ENCODE results near the gene MAP4K4.

MAP4K4 gene

DNA sequence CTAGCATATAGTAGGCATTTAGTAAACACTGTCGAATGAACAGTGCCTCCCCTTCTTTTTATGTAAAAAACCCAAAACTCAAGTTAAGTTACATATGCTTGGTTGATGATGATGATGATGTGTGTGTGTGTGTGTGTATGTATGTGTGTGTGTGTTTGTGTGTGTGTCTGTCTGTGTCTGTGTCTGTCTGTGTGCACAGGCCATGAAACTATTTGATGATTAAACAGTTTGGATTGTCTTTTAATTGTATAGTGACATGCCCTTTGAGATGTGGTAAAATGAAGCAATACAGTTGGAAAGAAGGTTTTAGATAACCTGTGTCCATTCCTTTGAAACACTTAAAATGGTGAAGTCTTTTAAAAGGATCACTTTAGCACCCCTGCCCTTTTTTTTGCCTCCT, 105.6 kb downstream of the MAP4K4 start:
- Histone ChIP-seq H3K27ac (ENCODE audit: low read length) (no peak overlapping the region), H3K27me3 (replicated peaks; ENCODE audit: insufficient read depth, low read length) (no peaks in the 10 kb centered on the region), H3K36me3 (replicated peaks; ENCODE audit: insufficient read depth, low read length) (no peaks in the 10 kb centered on the region), H3F3A (ENCODE audit: insufficient read depth, low read length) (no peaks in the 10 kb centered on the region), H3K9me3 (replicated peaks; ENCODE audit: insufficient read depth, low read length) (no peaks in the 10 kb centered on the region), H3K4me2 (ENCODE audit: low read depth, low read length) (no peak overlapping the region), H4K20me1 (ENCODE audit: insufficient read depth, low read length) (no peaks in the 10 kb centered on the region), H3K79me2 (ENCODE audit: low read length) (no peaks in the 10 kb centered on the region), H3K4me3 (ENCODE audit: low read length) (no peak overlapping the region), H3K9me2 (replicated peaks; ENCODE audit: insufficient read depth, low read length) (no peaks in the 10 kb centered on the region), H3K9ac (ENCODE audit: low read length) (no peak overlapping the region), H2AFZ (ENCODE audit: low read length) (no peak overlapping the region), H3K4me1 (ENCODE audit: low read length) (no peaks in the 10 kb centered on the region)
- DNase-seq, result no peak
- no peak for TF ChIP-seq EZH2phosphoT487 (IDR thresholded peaks at IDR 0.05; ENCODE audit: low read length)
- no peak for TF ChIP-seq EZH2 (optimal IDR thresholded peaks at IDR 0.05; ENCODE audit: low read depth, low read length)
- TF ChIP-seq, protein P1, sequence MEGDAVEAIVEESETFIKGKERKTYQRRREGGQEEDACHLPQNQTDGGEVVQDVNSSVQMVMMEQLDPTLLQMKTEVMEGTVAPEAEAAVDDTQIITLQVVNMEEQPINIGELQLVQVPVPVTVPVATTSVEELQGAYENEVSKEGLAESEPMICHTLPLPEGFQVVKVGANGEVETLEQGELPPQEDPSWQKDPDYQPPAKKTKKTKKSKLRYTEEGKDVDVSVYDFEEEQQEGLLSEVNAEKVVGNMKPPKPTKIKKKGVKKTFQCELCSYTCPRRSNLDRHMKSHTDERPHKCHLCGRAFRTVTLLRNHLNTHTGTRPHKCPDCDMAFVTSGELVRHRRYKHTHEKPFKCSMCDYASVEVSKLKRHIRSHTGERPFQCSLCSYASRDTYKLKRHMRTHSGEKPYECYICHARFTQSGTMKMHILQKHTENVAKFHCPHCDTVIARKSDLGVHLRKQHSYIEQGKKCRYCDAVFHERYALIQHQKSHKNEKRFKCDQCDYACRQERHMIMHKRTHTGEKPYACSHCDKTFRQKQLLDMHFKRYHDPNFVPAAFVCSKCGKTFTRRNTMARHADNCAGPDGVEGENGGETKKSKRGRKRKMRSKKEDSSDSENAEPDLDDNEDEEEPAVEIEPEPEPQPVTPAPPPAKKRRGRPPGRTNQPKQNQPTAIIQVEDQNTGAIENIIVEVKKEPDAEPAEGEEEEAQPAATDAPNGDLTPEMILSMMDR (IDR thresholded peaks at IDR 0.05; ENCODE audit: low read length), result no peak

DNA sequence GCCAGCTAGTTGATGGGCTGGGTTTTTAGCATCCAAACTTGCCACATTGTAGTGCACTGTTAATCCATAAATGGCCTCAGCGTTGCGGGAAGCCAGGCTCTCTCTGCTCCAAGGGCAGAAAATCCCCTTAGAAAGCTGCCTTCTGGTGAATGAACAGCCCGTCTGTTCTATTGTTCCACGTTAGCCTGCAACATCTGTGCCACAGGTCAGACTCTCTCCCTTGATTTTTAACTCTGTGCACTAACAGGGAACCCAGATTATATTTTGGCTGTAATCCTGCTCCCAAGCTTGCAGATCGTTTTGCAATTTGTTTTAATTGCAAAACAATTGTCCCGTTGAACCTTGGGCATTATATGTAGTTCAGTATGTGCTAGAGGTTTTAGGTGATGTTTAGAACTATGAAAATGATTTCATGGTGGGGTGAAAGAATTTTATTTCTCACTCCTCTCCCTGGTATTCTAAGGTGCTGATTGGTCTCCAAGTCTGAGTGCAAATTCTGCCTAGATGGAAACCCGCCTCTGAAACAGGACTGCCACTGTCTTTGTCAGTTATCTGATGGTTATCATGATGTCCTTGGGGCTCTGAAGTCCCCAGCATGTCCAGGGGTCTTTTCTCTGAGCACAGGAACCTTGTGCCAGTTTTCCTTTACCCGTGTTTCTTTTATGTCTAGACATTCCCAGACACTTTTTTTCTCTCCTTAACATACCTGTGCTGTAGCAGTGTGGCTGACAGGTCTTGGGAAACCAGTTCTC, 106.6 kb downstream of the MAP4K4 start:
- no peak overlapping the region for H2AFZ ChIP-seq (ENCODE audit: low read length)
- no peaks in the 10 kb centered on the region for H3F3A ChIP-seq (ENCODE audit: insufficient read depth, low read length)
- no peak overlapping the region for H3K4me2 ChIP-seq (ENCODE audit: low read depth, low read length)
- H3K27me3 ChIP-seq (replicated peaks; ENCODE audit: insufficient read depth, low read length), result no peaks in the 10 kb centered on the region
- no peak overlapping the region for H3K27ac ChIP-seq (ENCODE audit: low read length)
- no peak for DNase-seq
- TF ChIP-seq EZH2 (optimal IDR thresholded peaks at IDR 0.05; ENCODE audit: low read depth, low read length) (no peak), EZH2phosphoT487 (IDR thresholded peaks at IDR 0.05; ENCODE audit: low read length) (no peak)
- TF ChIP-seq, protein P1 (IDR thresholded peaks at IDR 0.05; ENCODE audit: low read length), result no peak
- H3K4me3 ChIP-seq (ENCODE audit: low read length), result no peak overlapping the region
- H3K4me1 ChIP-seq (ENCODE audit: low read length), result no peaks in the 10 kb centered on the region
- no peaks in the 10 kb centered on the region for H3K79me2 ChIP-seq (ENCODE audit: low read length)
- no peaks in the 10 kb centered on the region for H3K9me3 ChIP-seq (replicated peaks; ENCODE audit: insufficient read depth, low read length)
- H3K9ac ChIP-seq (ENCODE audit: low read length), result no peak overlapping the region
- H4K20me1 ChIP-seq (ENCODE audit: insufficient read depth, low read length), result no peaks in the 10 kb centered on the region
- no peaks in the 10 kb centered on the region for H3K36me3 ChIP-seq (replicated peaks; ENCODE audit: insufficient read depth, low read length)
- no peaks in the 10 kb centered on the region for H3K9me2 ChIP-seq (replicated peaks; ENCODE audit: insufficient read depth, low read length)

DNA sequence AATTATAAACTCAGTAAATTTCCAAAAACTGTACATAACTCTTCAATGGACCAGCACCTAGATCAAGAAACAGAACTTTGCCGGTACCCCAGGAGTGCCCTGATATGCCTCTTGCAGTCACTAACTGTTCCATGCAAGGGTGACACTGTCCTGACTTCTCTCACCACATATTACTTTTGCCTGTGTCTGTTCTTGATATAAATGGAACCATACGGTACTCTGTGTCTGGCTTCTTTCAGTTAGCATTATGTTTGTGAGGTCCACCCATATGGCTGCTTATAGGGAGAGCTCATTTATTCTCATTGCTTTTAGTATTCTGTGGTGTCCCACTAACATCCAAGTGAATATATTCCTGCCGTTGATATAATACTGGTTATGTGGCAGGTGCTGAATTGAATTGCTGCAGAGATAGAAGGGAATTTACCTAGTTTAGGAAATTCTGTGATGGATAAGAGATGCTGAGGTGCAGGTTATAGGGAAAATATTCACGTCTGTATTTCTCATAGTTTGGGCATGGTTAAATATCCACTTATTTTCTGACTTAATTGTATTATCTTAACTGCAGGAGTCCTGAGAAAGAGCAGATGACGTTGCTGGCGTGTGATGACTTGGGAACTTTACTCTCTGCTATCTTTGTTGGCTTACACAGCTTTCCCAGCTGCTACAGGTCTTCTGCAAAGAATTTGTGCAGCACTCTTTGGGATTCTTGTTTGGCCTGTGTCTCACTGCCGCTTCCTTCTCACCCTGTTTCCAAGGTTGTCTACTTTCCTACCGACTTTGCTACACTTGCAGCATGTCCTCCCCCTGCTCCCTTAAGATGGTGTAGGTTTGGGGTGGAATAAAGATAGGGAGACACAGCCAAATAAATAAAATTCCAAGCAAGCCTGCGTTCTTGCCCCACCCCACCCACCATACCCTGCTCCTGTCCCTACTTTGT, 107.9 kb downstream of the MAP4K4 start:
- no peak overlapping the region for H3K4me3 ChIP-seq (ENCODE audit: low read length)
- no peaks in the 10 kb centered on the region for H3K4me1 ChIP-seq (ENCODE audit: low read length)
- TF ChIP-seq EZH2phosphoT487 (IDR thresholded peaks at IDR 0.05; ENCODE audit: low read length), result no peak
- TF ChIP-seq, protein P1 (IDR thresholded peaks at IDR 0.05; ENCODE audit: low read length), result no peak
- no peak for TF ChIP-seq EZH2 (optimal IDR thresholded peaks at IDR 0.05; ENCODE audit: low read depth, low read length)
- H3K4me2 ChIP-seq (ENCODE audit: low read depth, low read length), result no peak overlapping the region
- H3F3A ChIP-seq (ENCODE audit: insufficient read depth, low read length), result no peaks in the 10 kb centered on the region
- H3K36me3 ChIP-seq (replicated peaks; ENCODE audit: insufficient read depth, low read length), result no peaks in the 10 kb centered on the region
- no peaks in the 10 kb centered on the region for H3K9me3 ChIP-seq (replicated peaks; ENCODE audit: insufficient read depth, low read length)
- H3K27me3 ChIP-seq (replicated peaks; ENCODE audit: insufficient read depth, low read length), result no peaks in the 10 kb centered on the region
- H2AFZ ChIP-seq (ENCODE audit: low read length), result no peak overlapping the region
- no peak overlapping the region for H3K9ac ChIP-seq (ENCODE audit: low read length)
- H4K20me1 ChIP-seq (ENCODE audit: insufficient read depth, low read length), result no peaks in the 10 kb centered on the region
- no peak for DNase-seq
- H3K79me2 ChIP-seq (ENCODE audit: low read length), result no peaks in the 10 kb centered on the region
- no peaks in the 10 kb centered on the region for H3K9me2 ChIP-seq (replicated peaks; ENCODE audit: insufficient read depth, low read length)
- H3K27ac ChIP-seq (ENCODE audit: low read length), result no peak overlapping the region
